Stimulated activated effector memory CD8-positive, alpha-beta T cell treated with anti-CD3 and anti-CD28 coated beads, Interleukin-12 subunit alpha, Interleukin-12 subunit beta, amount 100 ng/mL, for 72 hours (primary cell): ENCODE measurements around the gene ANKIB1.
"Not testable (repeated sequence)": the region's sequence is repeated elsewhere in the genome, so short reads cannot be mapped to it uniquely, and the experiment has no call there.

Experiments used
- ATAC-seq: fragments of 150-1000 bp; cut with Tn5 transposase; 2 replicates; pipeline ENCODE4 v1.10.0; 2021
- DNase-seq, 2 donors: peaks; one replicate each; pipeline ENCODE4 v3.0.0; 2021 to 2022; ENCODE audit warnings: low spot score in 2 of 2
- H3K27ac Mint-ChIP-seq: one replicate; pipeline ENCODE4 v1.8.0; 2022; ENCODE audit warnings: mild to moderate bottlenecking, mixed read lengths
- H3K36me3 Mint-ChIP-seq: one replicate; pipeline ENCODE4 v1.8.0; 2022; ENCODE audit warnings: mild to moderate bottlenecking, mixed read lengths
- H3K4me1 Mint-ChIP-seq: one replicate; pipeline ENCODE4 v1.8.0; 2022; ENCODE audit warnings: mixed read lengths
- H3K4me3 Mint-ChIP-seq: one replicate; pipeline ENCODE4 v1.8.0; 2022; ENCODE audit warnings: mild to moderate bottlenecking, mixed read lengths
- H3K9me3 Mint-ChIP-seq: one replicate; pipeline ENCODE4 v1.8.0; 2022; ENCODE audit warnings: mixed read lengths

The ANKIB1 gene

DNA sequence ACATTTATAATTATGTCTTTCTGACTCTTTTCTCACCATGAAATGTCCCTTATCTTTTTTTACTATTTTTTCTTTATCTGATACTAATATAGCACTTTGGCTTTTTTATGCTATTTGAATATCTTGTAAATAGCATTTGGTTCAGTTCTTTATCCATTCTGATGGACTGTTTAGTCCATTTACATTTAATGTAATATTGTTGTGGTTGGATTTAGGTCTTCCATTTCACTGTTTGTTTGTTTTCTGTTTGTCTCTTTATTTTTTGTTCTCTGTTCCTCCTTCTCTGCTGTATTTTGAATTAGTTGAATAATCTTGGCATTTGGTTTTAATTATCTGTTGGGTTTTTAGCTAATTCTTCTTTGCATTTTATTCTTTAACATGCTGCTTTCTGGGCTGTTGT, 89.8 kb downstream of the ANKIB1 start:
- ATAC-seq (no peak), DNase-seq (no peak)
- Mint-ChIP-seq H3K27ac (no peak overlapping the region), H3K4me1 (no peaks in the 10 kb centered on the region), H3K4me3 (no peak overlapping the region), H3K36me3 (peaks cover 12% of the 10 kb centered on the region), H3K9me3 (peaks cover 4% of the 10 kb centered on the region)

DNA sequence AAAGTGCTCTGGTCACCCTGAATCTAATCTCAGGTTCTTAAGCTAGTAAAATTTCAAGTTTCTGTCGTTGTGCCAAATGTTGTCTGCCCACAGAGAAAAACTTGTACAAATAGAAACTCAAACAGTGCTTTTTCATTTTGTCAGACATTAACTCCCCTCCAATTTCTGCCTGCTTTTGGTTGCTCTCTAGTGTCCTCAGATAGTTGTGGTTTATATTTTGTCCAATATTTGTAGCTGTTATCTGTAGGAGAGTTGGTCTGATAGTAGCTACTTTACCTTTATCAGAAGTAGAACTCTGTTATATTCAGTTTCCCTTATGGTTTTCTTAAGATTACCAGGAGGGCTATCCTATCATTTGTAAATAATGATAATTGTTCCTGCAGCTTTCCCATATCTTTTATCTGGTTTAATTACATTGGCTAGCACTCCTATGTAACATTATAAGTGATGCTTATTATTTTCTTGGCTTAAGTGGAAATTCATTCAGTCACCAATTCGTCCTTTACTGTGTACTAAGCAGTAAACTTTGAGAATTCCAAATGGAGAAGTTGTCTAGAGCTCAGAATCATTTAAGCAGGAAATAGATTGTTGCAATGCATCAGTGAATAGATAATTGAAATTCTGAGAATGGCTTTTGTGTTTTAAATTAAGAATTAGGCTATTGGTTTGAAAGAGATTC, 91.0 kb downstream of the ANKIB1 start:
- no peak for ATAC-seq
- no peak for DNase-seq
- H3K4me1 Mint-ChIP-seq = no peaks in the 10 kb centered on the region
- no peak overlapping the region for H3K4me3 Mint-ChIP-seq
- H3K9me3 Mint-ChIP-seq = peaks cover 4% of the 10 kb centered on the region
- H3K36me3 Mint-ChIP-seq = peaks cover 12% of the 10 kb centered on the region
- no peak overlapping the region for H3K27ac Mint-ChIP-seq

DNA sequence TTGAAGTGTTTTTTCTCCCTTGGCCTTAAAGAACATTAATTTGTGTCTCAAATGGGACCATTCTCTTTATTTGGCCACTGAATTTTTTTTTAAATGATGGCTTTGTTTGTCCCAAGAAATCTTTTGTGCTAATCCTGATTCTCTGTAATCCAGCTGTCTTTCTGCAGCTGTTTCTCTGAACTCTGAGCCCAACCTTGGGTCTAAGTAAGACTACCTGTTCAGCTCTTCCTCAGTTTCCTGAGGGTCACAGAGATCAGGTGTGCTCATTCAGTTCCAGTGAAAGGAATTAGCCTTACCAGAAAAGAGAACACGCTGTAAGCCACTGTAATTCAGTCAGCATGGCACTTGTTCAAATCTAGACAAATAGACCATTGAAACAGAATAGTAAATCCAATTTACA, 94.2 kb downstream of the ANKIB1 start:
- no peaks in the 10 kb centered on the region for H3K4me1 Mint-ChIP-seq
- peaks cover 26% of the 10 kb centered on the region for H3K36me3 Mint-ChIP-seq
- ATAC-seq (no peak), DNase-seq (no peak)
- no peak overlapping the region for H3K4me3 Mint-ChIP-seq
- no peak overlapping the region for H3K27ac Mint-ChIP-seq
- peaks cover 4% of the 10 kb centered on the region for H3K9me3 Mint-ChIP-seq

DNA sequence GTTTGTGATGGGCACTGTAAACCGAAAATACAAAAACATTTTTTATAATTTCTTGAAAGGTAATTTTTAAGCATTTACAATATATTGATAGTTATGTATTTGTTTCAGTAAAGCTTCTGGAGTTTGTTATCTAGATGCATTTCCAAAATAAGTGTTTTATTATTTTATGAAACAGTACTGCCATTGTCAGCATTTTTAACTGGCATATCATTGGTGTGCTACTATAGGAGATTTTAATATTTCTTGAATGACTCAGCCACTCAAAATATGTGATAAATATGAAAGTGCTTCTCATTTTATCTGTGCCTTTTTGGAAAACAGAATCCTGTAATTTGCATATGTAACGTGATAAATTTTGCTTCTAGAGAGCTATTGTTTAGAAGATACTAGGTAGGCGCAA, 97.9 kb downstream of the ANKIB1 start:
- H3K27ac Mint-ChIP-seq = no peak overlapping the region
- H3K36me3 Mint-ChIP-seq = peaks cover 52% of the 10 kb centered on the region
- H3K4me3 Mint-ChIP-seq = no peak overlapping the region
- DNase-seq (no peak), ATAC-seq (no peak)
- H3K4me1 Mint-ChIP-seq = no peaks in the 10 kb centered on the region
- H3K9me3 Mint-ChIP-seq = no peaks in the 10 kb centered on the region

DNA sequence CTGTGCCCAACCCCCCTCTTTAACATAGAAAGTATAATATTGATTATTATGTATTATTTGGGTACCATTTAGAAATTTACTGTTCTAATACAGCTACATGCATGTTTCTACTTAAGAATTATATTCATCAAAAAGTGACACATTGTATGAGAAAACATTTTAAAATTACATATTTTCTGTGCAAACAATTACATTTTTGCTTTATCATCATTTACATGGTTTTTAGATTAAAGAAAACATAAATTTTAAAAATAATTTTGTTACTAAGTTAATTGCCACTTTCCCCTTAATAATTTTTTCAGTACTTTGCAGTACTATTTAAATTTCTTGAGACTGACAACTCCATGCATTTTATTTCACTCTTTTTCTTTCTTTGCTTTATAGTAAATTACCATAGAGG, 106.2 kb downstream of the ANKIB1 start:
- no peak for ATAC-seq
- Mint-ChIP-seq H3K4me1 (no peaks in the 10 kb centered on the region), H3K27ac (no peak overlapping the region), H3K36me3 (peaks cover 77% of the 10 kb centered on the region), H3K4me3 (no peak overlapping the region), H3K9me3 (no peaks in the 10 kb centered on the region)
- no peak for DNase-seq

DNA sequence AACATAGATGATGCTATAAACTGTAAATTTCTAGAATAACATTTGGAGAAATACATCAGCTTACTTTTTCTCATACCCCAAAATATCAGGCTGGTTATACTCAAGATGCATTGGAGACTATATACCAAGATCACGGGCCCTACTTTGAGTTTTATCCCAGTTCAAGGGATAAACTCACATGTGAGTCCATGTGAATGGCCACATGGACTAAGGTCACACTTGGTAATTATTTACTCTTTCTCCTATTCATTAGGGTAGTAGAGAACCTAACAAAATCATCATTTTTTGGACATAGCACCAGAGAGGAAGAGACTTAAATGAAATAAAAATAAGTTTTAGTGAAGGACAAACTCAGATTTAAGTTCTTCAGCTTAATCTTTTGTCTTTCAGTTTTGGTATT, 108.4 kb downstream of the ANKIB1 start:
- no peak overlapping the region for H3K4me3 Mint-ChIP-seq
- DNase-seq = no peak
- H3K27ac Mint-ChIP-seq = no peak overlapping the region
- peaks cover 84% of the 10 kb centered on the region for H3K36me3 Mint-ChIP-seq
- H3K9me3 Mint-ChIP-seq = no peaks in the 10 kb centered on the region
- ATAC-seq = no peak
- H3K4me1 Mint-ChIP-seq = no peaks in the 10 kb centered on the region

DNA sequence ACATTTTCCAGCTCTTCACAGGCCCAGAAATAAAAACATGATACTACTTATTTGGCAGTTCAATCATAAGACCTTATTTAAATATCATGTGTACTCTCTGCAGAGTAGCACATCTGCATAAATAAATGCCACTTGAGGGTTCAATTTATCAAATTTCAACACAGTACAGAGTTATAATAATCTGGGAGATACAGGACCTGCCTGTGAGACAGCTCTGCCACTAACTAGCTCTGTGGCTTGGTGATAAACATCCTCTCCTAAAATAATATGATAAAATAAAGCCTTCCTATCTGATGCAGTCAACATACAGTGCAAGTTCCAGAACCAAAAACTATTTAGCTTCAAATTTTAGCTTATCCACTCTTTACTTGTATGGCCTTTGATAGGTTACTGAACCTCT, 110.6 kb downstream of the ANKIB1 start:
- no peak overlapping the region for H3K27ac Mint-ChIP-seq
- no peak overlapping the region for H3K4me3 Mint-ChIP-seq
- DNase-seq = no peak
- H3K9me3 Mint-ChIP-seq = no peaks in the 10 kb centered on the region
- peaks cover 75% of the 10 kb centered on the region for H3K36me3 Mint-ChIP-seq
- no peak for ATAC-seq
- peaks cover 7% of the 10 kb centered on the region for H3K4me1 Mint-ChIP-seq

DNA sequence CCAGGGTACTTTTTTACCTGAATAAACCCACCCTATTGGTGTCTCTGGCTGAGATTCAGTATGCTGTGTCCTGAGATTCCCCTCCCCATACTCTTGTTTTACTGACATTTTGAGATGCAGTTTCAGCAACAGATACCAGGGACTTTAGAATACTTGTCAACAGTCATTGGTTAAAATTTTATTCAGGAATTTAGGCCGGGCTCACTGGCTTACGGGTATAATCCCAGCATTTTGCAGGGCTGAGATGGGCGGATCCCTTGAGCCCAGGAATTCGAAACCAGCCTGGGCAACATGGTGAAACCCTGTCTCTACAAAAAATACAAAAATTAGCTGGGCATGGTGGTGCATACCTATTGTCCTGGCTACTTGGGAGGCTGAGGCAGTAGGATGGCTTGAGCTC, 111.5 kb downstream of the ANKIB1 start:
- Mint-ChIP-seq H3K36me3 (peaks cover 73% of the 10 kb centered on the region), H3K9me3 (no peaks in the 10 kb centered on the region), H3K4me1 (peaks cover 7% of the 10 kb centered on the region), H3K27ac (no peak overlapping the region), H3K4me3 (no peak overlapping the region)
- DNase-seq (no peak), ATAC-seq (no peak)

DNA sequence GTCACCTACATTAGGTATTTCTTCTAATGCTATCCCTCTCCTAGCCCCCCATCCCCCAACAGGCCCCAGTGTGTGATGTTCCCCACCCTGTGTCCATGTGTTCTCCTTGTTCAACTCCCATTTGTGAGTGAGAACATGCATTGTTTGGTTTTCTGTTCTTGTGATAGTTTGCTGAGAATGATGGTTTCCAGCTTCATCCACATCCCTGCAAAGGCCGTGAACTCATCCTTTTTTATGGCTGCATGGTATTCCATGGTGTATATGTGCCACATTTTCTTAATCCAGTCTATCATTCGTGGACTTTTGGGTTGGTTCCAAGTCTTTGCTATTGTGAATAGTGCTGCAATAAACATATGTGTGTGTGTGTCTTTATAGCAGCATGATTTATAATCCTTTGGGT, 113.4 kb downstream of the ANKIB1 start:
- H3K36me3 Mint-ChIP-seq = peaks cover 63% of the 10 kb centered on the region
- not testable (repeated sequence) for ATAC-seq, DNase-seq, H3K27ac Mint-ChIP-seq, H3K9me3 Mint-ChIP-seq, H3K4me3 Mint-ChIP-seq, H3K4me1 Mint-ChIP-seq

DNA sequence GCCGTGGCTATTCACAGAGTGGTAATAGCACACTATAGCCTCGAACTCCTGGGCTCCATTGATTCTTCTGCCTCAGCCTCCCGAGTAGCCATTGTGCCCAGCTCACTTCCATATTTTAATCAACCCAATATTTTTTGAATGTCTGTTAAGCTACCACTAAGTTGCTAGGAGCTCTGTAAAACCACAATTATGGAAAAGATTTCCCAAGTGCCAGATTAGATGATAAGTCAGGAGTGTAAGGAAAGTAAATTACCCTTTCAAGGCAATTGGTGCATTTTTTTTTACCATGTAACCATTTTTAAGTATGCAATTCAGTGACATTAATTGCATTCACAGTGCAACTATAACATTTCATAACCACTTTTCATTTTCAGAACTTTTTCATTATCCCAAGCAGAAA, 114.0 kb downstream of the ANKIB1 start:
- H3K4me3 Mint-ChIP-seq = no peak overlapping the region
- DNase-seq (no peak), ATAC-seq (no peak)
- H3K27ac Mint-ChIP-seq = no peak overlapping the region
- peaks cover 63% of the 10 kb centered on the region for H3K36me3 Mint-ChIP-seq
- H3K9me3 Mint-ChIP-seq = no peaks in the 10 kb centered on the region
- H3K4me1 Mint-ChIP-seq = peaks cover 7% of the 10 kb centered on the region

DNA sequence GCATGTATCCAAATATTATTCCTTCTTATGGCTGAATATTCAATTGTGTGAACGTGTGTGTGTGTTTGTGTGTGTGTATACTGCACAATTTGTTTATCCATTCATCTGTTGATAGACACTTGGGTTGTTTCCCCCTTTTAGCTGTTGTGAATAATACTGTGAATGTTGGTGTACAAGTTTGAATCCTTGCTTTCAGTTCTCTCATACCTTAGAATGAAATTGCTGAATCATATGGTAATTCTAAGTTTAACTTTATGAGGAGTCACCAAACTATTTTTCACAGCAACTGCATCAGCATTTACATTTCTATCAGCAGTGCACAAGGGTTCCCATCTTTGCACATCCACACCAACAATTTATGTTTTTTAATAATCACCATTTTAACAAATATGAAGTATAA, 114.6 kb downstream of the ANKIB1 start:
- Mint-ChIP-seq H3K36me3 (peaks cover 63% of the 10 kb centered on the region), H3K4me3 (no peak overlapping the region)

DNA sequence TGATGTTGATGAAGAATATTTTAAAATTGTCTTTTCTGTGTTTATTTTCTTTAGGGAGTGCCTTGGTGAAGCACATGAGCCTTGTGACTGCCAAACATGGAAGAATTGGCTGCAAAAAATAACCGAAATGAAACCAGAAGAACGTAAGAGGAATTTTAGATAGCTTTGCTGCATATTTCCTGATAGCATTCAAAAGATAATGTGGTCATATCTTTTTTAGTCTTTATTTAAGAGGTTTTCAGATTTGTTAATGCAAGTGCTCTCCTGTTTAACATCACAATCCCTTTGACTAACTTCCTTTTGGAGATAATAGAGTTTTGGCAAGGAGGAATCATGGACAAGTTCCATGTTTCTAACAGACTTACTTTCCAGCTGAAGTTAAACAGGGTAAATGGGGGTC, 116.4 kb downstream of the ANKIB1 start:
- H3K9me3 Mint-ChIP-seq = no peaks in the 10 kb centered on the region
- H3K27ac Mint-ChIP-seq = no peak overlapping the region
- H3K4me3 Mint-ChIP-seq = no peak overlapping the region
- peaks cover 69% of the 10 kb centered on the region for H3K36me3 Mint-ChIP-seq
- ATAC-seq = no peak
- peaks cover 7% of the 10 kb centered on the region for H3K4me1 Mint-ChIP-seq
- DNase-seq = no peak

More for the DNA sequence above, 114.6 kb downstream of the ANKIB1 start:
- DNase-seq (no peak), ATAC-seq (peak; percentile 51)
- Mint-ChIP-seq H3K27ac (no peak overlapping the region), H3K4me1 (peaks cover 7% of the 10 kb centered on the region), H3K9me3 (no peaks in the 10 kb centered on the region)

DNA sequence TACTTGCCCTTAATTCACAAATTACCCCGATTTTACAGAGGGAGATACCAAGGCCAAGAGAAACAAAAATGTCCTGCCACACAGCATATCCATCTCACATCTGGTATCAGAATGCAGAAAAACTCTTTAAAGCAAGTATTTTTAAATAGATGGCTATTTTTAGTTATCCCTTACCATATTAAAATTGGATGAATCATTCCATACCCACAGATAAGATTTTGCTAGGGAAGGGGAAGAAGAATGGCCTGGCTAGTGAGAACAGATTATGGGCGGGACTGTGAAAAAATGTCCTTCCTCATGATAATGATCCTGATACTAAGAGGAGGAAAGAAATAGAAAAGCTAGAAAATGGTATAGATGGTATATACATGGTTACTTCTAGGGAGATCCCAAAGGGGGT, 121.0 kb downstream of the ANKIB1 start:
- no peaks in the 10 kb centered on the region for H3K4me1 Mint-ChIP-seq
- H3K27ac Mint-ChIP-seq = no peak overlapping the region
- DNase-seq = no peak
- H3K36me3 Mint-ChIP-seq = peaks cover 47% of the 10 kb centered on the region
- no peaks in the 10 kb centered on the region for H3K9me3 Mint-ChIP-seq
- no peak overlapping the region for H3K4me3 Mint-ChIP-seq
- ATAC-seq = no peak

DNA sequence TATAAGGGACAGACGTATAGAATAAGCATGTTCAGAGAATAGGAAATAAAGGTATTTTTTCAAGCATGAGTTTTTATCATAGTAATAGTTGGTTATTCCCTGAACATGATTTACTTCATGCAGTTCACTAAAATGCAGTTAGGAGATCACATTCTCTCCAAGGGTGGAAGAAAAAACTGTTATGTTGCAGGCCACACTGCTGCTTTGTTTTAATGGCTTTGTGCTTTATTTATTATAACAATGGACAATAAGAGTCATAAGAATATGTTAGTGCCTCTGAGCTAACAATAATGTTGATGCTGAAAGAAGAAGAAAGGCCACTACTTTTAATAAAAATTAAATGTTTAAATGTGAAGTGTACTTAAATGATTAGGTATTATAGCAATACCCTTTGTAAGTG, 123.0 kb downstream of the ANKIB1 start:
- H3K27ac Mint-ChIP-seq = no peak overlapping the region
- no peaks in the 10 kb centered on the region for H3K9me3 Mint-ChIP-seq
- H3K4me3 Mint-ChIP-seq = no peak overlapping the region
- H3K4me1 Mint-ChIP-seq = no peaks in the 10 kb centered on the region
- DNase-seq (no peak), ATAC-seq (no peak)
- H3K36me3 Mint-ChIP-seq = peaks cover 37% of the 10 kb centered on the region

DNA sequence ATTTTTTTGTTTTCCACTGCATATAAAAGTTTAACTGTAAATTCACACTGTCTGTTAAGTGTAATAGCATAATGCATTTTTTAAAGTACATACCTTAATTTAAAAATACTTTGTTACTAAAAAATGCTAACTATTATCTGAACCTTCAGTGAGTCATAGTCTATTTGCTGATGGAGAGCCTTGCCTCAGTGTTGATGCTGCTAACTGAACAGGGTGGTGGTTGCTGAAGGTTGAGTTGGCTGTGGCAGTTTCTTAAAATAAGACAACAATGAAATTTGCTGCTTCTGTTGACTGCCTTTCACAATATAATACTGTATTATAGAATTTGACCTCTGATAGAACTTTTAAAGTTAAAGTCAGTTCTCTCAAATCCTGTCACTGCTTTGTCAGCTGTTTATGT, 129.2 kb downstream of the ANKIB1 start:
- H3K9me3 Mint-ChIP-seq = no peaks in the 10 kb centered on the region
- ATAC-seq = no peak
- DNase-seq = no peak
- H3K4me1 Mint-ChIP-seq = no peaks in the 10 kb centered on the region
- H3K27ac Mint-ChIP-seq = no peak overlapping the region
- no peak overlapping the region for H3K4me3 Mint-ChIP-seq
- peaks cover 22% of the 10 kb centered on the region for H3K36me3 Mint-ChIP-seq

DNA sequence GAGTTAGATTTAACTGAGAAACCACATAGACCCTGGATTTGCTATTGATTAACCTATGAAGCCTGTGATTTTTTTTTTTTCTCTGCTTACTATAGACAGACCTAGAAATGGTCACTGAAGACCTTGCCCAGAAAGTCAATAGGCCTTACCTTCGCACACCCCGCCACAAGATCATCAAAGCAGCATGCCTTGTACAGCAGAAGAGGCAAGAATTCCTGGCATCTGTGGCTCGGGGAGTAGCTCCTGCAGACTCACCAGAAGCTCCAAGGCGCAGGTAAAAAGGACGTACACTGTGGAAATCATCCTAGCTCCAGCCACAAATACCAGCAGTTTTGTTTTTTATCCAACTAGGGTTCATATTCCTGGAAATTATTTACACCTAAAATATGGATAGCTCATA, 145.3 kb downstream of the ANKIB1 start:
- H3K4me1 Mint-ChIP-seq = no peaks in the 10 kb centered on the region
- peaks cover 36% of the 10 kb centered on the region for H3K36me3 Mint-ChIP-seq
- no peak overlapping the region for H3K27ac Mint-ChIP-seq
- no peaks in the 10 kb centered on the region for H3K9me3 Mint-ChIP-seq
- no peak overlapping the region for H3K4me3 Mint-ChIP-seq
- ATAC-seq (no peak), DNase-seq (no peak)

DNA sequence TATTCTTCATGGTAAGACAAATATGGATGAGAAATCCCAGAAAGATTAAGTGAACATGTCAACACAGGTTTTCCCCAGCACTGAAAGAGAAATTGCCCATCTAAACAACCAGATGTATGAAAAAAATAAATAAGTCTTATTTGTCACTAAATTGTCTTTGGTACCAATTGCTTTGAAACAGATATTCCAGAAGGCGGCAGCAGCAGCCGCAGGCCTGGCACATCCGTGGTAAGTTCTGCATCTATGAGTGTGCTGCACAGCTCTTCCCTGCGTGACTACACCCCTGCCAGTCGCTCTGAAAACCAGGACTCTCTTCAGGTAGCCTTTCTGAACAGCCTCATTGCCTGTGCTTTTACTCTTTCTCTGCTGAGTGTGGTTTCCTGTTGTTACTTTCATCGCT, 151.8 kb downstream of the ANKIB1 start:
- no peaks in the 10 kb centered on the region for H3K4me1 Mint-ChIP-seq
- DNase-seq = no peak
- H3K27ac Mint-ChIP-seq = no peak overlapping the region
- peaks cover 42% of the 10 kb centered on the region for H3K36me3 Mint-ChIP-seq
- H3K9me3 Mint-ChIP-seq = no peaks in the 10 kb centered on the region
- ATAC-seq = no peak
- no peak overlapping the region for H3K4me3 Mint-ChIP-seq
